DND-41 (cell line): Measurements from ENCODE around the gene NPC1.

Experiments
- EZH2 ChIP-seq: IDR thresholded peaks from 3 replicates; pipeline ENCODE4 v1.6.1; 2012; ENCODE audit warnings: borderline replicate concordance, low read depth, mild to moderate bottlenecking, moderate library complexity, low read length, inconsistent platforms; ENCODE audit not compliant: severe bottlenecking
- TF ChIP-seq, protein P1 (sequence below): IDR thresholded peaks from 2 replicates; pipeline ENCODE4 v1.5.1; 2012; ENCODE audit warnings: borderline replicate concordance, low read length, moderate library complexity, mild to moderate bottlenecking; ENCODE audit not compliant: poor library complexity, severe bottlenecking; ENCODE audit errors: extremely low read depth

DNA sequence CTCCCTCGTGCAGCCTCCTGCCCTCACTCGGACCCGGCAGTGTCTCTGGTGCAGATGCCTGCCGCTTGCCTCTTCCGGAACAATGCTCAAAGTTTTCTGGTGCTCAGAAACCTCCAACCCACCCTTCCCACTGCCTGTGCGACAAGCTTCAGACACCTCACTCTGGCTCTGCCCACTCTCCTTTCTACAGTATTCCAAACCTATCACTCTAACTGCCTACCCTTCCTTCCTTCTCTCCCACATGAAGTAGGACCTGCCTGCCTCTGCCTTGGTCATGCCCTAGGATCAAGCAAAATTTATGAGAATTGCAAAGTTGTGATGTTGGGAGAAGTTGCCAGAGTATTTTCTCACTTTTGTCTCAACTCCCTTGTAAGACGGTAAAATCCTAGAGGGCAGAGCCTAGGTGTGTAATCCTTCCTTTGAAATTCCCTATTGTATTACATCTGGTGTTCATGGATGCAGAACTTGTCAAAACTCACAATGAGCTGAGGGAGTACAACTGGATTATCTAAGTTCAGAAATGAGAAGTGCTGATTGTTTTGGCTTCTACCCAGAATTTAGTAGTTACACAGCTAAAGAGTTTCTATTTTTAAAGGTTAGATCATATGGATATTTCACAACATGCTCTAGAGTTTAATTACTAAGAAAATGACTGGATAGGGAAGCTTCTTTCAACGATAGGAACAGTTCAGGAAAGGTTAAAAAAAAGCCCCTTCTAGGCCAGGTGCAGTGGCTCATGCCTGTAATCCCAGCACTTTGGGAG, 7.2 kb downstream of the NPC1 start:
- TF ChIP-seq, protein P1, sequence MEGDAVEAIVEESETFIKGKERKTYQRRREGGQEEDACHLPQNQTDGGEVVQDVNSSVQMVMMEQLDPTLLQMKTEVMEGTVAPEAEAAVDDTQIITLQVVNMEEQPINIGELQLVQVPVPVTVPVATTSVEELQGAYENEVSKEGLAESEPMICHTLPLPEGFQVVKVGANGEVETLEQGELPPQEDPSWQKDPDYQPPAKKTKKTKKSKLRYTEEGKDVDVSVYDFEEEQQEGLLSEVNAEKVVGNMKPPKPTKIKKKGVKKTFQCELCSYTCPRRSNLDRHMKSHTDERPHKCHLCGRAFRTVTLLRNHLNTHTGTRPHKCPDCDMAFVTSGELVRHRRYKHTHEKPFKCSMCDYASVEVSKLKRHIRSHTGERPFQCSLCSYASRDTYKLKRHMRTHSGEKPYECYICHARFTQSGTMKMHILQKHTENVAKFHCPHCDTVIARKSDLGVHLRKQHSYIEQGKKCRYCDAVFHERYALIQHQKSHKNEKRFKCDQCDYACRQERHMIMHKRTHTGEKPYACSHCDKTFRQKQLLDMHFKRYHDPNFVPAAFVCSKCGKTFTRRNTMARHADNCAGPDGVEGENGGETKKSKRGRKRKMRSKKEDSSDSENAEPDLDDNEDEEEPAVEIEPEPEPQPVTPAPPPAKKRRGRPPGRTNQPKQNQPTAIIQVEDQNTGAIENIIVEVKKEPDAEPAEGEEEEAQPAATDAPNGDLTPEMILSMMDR = no peak
- no peak for TF ChIP-seq EZH2
